ENCODE results near the gene DPEP1. TPM values are rescaled to one million over a fixed set of nuclear protein-coding genes. Genes with fewer than 3 reads are reported as not detected.

The DPEP1 gene
- total and polyA plus RNA-seq, 2 experiments from 2014 or later: 1.7 to 2.3 TPM

- Histone ChIP-seq H2AFZ (no peak overlapping the region), H3K27me3 (ENCODE audit: insufficient read depth) (peaks cover 4% of the 10 kb centered on the region), H3K79me2 (replicated peaks; ENCODE audit: insufficient read depth) (no peaks in the 10 kb centered on the region), H3K9me2 (ENCODE audit: insufficient read depth) (no peaks in the 10 kb centered on the region), H3K27ac (ENCODE audit: low read depth) (no peak overlapping the region), H3K4me1 (ENCODE audit: insufficient read depth) (no peaks in the 10 kb centered on the region), H3F3A (replicated peaks; ENCODE audit: low read depth) (peaks cover 8% of the 10 kb centered on the region; the same call in 1 of the 2 replicates), H3K36me3 (ENCODE audit: insufficient read depth) (no peaks in the 10 kb centered on the region), H3K4me3 (no peak overlapping the region), H3K4me2 (no peak overlapping the region), H4K20me1 (replicated peaks; ENCODE audit: insufficient read depth) (no peaks in the 10 kb centered on the region)
- Mint-ChIP-seq H3K27ac (no peak overlapping the region), H3K36me3 (ENCODE audit: low read depth) (peaks cover 17% of the 10 kb centered on the region), H3K4me1 (no peaks in the 10 kb centered on the region; the same call in 2 of the 3 replicates), H3K9me3 (peaks cover 6% of the 10 kb centered on the region; the same call in 2 of the 3 replicates), H3K4me3 (no peak overlapping the region), H3K27me3 (ENCODE audit: insufficient read depth, low read depth, poor library complexity) (peaks cover 7% of the 10 kb centered on the region)
- DNase-seq (ENCODE audit: low spot score) (no peak), ATAC-seq (no peak)
- TF ChIP-seq EZH2 (IDR thresholded peaks at IDR 0.05; ENCODE audit: low read depth, unreplicated experiment): no peak
- no peak for TF ChIP-seq CTCF (conservative IDR thresholded peaks at IDR 0.05; ENCODE audit: low read depth in 2 of 2)
- TF ChIP-seq EZH2phosphoT487 (IDR thresholded peaks at IDR 0.05; ENCODE audit: unreplicated experiment): no peak
- no peak for TF ChIP-seq NANOG (IDR thresholded peaks at IDR 0.05; ENCODE audit: borderline replicate concordance)
Observed at GRCh38 chr16:89581861-89582563, 31.4 kb upstream of the DPEP1 start.

DNA sequence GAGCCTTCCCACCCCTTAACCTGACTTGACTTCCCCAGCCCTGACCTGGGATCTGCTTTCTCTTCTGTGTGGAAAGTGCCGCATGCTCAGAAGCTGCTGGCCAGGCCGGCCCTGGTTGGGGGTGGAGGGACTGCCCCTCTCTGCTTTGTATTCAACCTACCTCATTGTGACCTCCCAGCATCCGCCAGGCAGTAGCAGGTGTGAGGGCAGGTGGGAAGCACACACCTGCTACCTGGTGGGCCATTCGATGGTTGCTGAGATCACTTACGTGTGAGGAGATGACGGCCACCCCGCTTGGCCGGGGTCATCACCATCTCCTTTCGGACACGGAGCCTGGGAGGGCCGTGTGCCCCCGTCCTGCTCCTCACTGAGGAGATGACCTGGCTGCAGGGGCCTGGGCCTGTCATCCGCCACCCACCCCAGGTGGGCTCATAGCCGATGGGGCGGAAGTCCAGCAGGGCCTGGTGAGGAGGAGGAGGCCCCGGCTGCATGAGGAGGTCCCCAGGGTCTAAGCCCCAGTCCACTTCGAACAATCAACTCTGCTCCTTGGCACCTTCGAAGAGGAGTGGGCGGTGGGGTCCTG, 30.7 kb upstream of the DPEP1 start:
- H2AFZ ChIP-seq: no peak overlapping the region
- H3K27me3 Mint-ChIP-seq (ENCODE audit: insufficient read depth, low read depth, poor library complexity): peaks cover 3% of the 10 kb centered on the region
- no peak overlapping the region for H3K4me3 Mint-ChIP-seq
- no peak overlapping the region for H3K4me2 ChIP-seq
- no peaks in the 10 kb centered on the region for H3K79me2 ChIP-seq (replicated peaks; ENCODE audit: insufficient read depth)
- no peaks in the 10 kb centered on the region for H3K27me3 ChIP-seq (ENCODE audit: insufficient read depth)
- no peaks in the 10 kb centered on the region for H4K20me1 ChIP-seq (replicated peaks; ENCODE audit: insufficient read depth)
- no peaks in the 10 kb centered on the region; the same call in 2 of the 3 replicates for H3K4me1 Mint-ChIP-seq
- H3K4me1 ChIP-seq (ENCODE audit: insufficient read depth): no peaks in the 10 kb centered on the region
- H3K27ac ChIP-seq (ENCODE audit: low read depth): no peak overlapping the region
- peaks cover 10% of the 10 kb centered on the region for H3K9me3 Mint-ChIP-seq
- no peaks in the 10 kb centered on the region for H3K36me3 ChIP-seq (ENCODE audit: insufficient read depth)
- DNase-seq (ENCODE audit: low spot score) (no peak), ATAC-seq (no peak)
- H3F3A ChIP-seq (replicated peaks; ENCODE audit: low read depth): peaks cover 8% of the 10 kb centered on the region
- peaks cover 22% of the 10 kb centered on the region for H3K36me3 Mint-ChIP-seq (ENCODE audit: low read depth)
- H3K27ac Mint-ChIP-seq: no peak overlapping the region
- no peak overlapping the region for H3K4me3 ChIP-seq
- no peaks in the 10 kb centered on the region for H3K9me2 ChIP-seq (ENCODE audit: insufficient read depth)
- TF ChIP-seq EZH2 (IDR thresholded peaks at IDR 0.05; ENCODE audit: low read depth, unreplicated experiment) (no peak), POLR2AphosphoS5 (IDR thresholded peaks at IDR 0.05; ENCODE audit: low read depth) (no peak), CTCF (conservative IDR thresholded peaks at IDR 0.05; ENCODE audit: low read depth in 2 of 2) (no peak), ZNF331 (CRISPR knock-in tag; IDR thresholded peaks at IDR 0.05; ENCODE audit: low read depth) (no peak), CREB1 (CRISPR knock-in tag; IDR thresholded peaks at IDR 0.05; ENCODE audit: low read depth) (no peak), STAT1 (IDR thresholded peaks at IDR 0.05; ENCODE audit: unreplicated experiment) (no peak), JUNB (IDR thresholded peaks at IDR 0.05; ENCODE audit: unreplicated experiment) (no peak)
- TF ChIP-seq, protein P1, sequence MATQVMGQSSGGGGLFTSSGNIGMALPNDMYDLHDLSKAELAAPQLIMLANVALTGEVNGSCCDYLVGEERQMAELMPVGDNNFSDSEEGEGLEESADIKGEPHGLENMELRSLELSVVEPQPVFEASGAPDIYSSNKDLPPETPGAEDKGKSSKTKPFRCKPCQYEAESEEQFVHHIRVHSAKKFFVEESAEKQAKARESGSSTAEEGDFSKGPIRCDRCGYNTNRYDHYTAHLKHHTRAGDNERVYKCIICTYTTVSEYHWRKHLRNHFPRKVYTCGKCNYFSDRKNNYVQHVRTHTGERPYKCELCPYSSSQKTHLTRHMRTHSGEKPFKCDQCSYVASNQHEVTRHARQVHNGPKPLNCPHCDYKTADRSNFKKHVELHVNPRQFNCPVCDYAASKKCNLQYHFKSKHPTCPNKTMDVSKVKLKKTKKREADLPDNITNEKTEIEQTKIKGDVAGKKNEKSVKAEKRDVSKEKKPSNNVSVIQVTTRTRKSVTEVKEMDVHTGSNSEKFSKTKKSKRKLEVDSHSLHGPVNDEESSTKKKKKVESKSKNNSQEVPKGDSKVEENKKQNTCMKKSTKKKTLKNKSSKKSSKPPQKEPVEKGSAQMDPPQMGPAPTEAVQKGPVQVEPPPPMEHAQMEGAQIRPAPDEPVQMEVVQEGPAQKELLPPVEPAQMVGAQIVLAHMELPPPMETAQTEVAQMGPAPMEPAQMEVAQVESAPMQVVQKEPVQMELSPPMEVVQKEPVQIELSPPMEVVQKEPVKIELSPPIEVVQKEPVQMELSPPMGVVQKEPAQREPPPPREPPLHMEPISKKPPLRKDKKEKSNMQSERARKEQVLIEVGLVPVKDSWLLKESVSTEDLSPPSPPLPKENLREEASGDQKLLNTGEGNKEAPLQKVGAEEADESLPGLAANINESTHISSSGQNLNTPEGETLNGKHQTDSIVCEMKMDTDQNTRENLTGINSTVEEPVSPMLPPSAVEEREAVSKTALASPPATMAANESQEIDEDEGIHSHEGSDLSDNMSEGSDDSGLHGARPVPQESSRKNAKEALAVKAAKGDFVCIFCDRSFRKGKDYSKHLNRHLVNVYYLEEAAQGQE (IDR thresholded peaks at IDR 0.05; ENCODE audit: unreplicated experiment): no peak

Measured in GM23338 (cell line).